ENCODE results near the gene TADA1. TPM values are rescaled to one million over a fixed set of nuclear protein-coding genes. Genes with fewer than 3 reads are reported as not detected.

The TADA1 gene
- total RNA-seq, 2 donors from 2014 or later, result 10.1 to 12.1 TPM

- H3K4me1 ChIP-seq, result no peaks in the 10 kb centered on the region
- no peak for TF ChIP-seq CTCF (IDR thresholded peaks at IDR 0.05)
- no peak overlapping the region for H3K4me3 ChIP-seq
- no peaks in the 10 kb centered on the region for H3K36me3 ChIP-seq
- no peak overlapping the region for H3K27ac ChIP-seq
- no peak for DNase-seq
- intact Hi-C loops (cut with DNase I), result no loop called here
- no peaks in the 10 kb centered on the region for H3K9me3 ChIP-seq
- no peak overlapping the region for H3K9ac ChIP-seq (ENCODE audit: low read depth in 2 of 2, low read length in 2 of 2)
- H3K27me3 ChIP-seq, result no peaks in the 10 kb centered on the region
These were observed 6.6 kb downstream of the TADA1 start for GRCh38 chr1:166869318-166870099.

GRCh38 chr1:166868639-166869038 is 7.4 kb downstream of the TADA1 start:
- intact Hi-C loops (cut with DNase I), result no loop called here
- Histone ChIP-seq H3K9ac (ENCODE audit: low read depth in 2 of 2, low read length in 2 of 2) (no peak overlapping the region), H3K27me3 (no peaks in the 10 kb centered on the region), H3K27ac (no peak overlapping the region), H3K4me1 (no peaks in the 10 kb centered on the region), H3K4me3 (no peak overlapping the region), H3K36me3 (no peaks in the 10 kb centered on the region), H3K9me3 (no peaks in the 10 kb centered on the region)
- TF ChIP-seq CTCF (IDR thresholded peaks at IDR 0.05), result no peak
- DNase-seq, result no peak

GRCh38 chr1:166865926-166866325 is 10.1 kb downstream of the TADA1 start:
- no peak overlapping the region for H3K27ac ChIP-seq
- no peaks in the 10 kb centered on the region for H3K9me3 ChIP-seq
- no peak overlapping the region for H3K4me3 ChIP-seq
- no peak for DNase-seq
- no peaks in the 10 kb centered on the region for H3K36me3 ChIP-seq
- no peak overlapping the region for H3K9ac ChIP-seq (ENCODE audit: low read depth in 2 of 2, low read length in 2 of 2)
- intact Hi-C loops (cut with DNase I), result no loop called here
- no peaks in the 10 kb centered on the region for H3K27me3 ChIP-seq
- no peak for TF ChIP-seq CTCF (IDR thresholded peaks at IDR 0.05)
- no peaks in the 10 kb centered on the region for H3K4me1 ChIP-seq

- intact Hi-C loops (cut with DNase I), result no loop called here
These were observed 16.5 kb downstream of the TADA1 start for GRCh38 chr1:166859597-166859996.

GRCh38 chr1:166858726-166859419 is 17.2 kb downstream of the TADA1 start:
- H3K27ac ChIP-seq, result no peak overlapping the region
- H3K4me1 ChIP-seq, result no peaks in the 10 kb centered on the region
- DNase-seq, result no peak
- no peaks in the 10 kb centered on the region for H3K27me3 ChIP-seq
- intact Hi-C loops (cut with DNase I), result no loop called here
- peaks cover 10% of the 10 kb centered on the region for H3K36me3 ChIP-seq
- H3K9me3 ChIP-seq, result no peaks in the 10 kb centered on the region
- no peak overlapping the region for H3K9ac ChIP-seq (ENCODE audit: low read depth in 2 of 2, low read length in 2 of 2)
- TF ChIP-seq CTCF (IDR thresholded peaks at IDR 0.05), result no peak
- no peak overlapping the region for H3K4me3 ChIP-seq

More at GRCh38 chr1:166859597-166859996, 16.5 kb downstream of the TADA1 start:
- H3K4me3 ChIP-seq, result no peak overlapping the region
- no peaks in the 10 kb centered on the region for H3K9me3 ChIP-seq
- DNase-seq, result no peak
- H3K9ac ChIP-seq (ENCODE audit: low read depth in 2 of 2, low read length in 2 of 2), result no peak overlapping the region
- no peak overlapping the region for H3K27ac ChIP-seq
- no peaks in the 10 kb centered on the region for H3K27me3 ChIP-seq
- H3K36me3 ChIP-seq, result peaks cover 10% of the 10 kb centered on the region
- no peaks in the 10 kb centered on the region for H3K4me1 ChIP-seq
- TF ChIP-seq CTCF (IDR thresholded peaks at IDR 0.05), result no peak

Data from colonic mucosa (tissue), 4 donors.